Right atrium auricular region (tissue), 2 donors: ENCODE measurements around the gene ZMPSTE24. TPM values are rescaled to one million over a fixed set of nuclear protein-coding genes. Genes with fewer than 3 reads are reported as not detected.
A peak's percentile ranks its signal among the peaks of the same experiment; 100 is the strongest.

Experiments
- DNase-seq: peaks from one replicate; pipeline ENCODE4 v3.0.0-alpha.2; 2019; ENCODE audit warnings: low spot score
- H3K27ac ChIP-seq, 2 donors: fragments of 200-600 bp; sonication (generic); 1 replicate in 1 of 2; 2 replicates in 1 of 2; pipeline ENCODE4 v1.5.1; 2016 to 2019
- H3K27me3 ChIP-seq, 2 donors: fragments of 200-600 bp; sonication (generic); one replicate each; pipeline versions ENCODE4 v1.5.1 to v1.6.0; 2017 to 2019
- H3K36me3 ChIP-seq: fragments of 200-600 bp; sonication (generic); one replicate; pipeline ENCODE4 v1.5.1; 2016
- H3K4me1 ChIP-seq, 2 donors: fragments of 200-600 bp; sonication (generic); one replicate each; pipeline versions ENCODE4 v1.5.1 to v1.6.0; 2017 to 2019
- H3K4me3 ChIP-seq, 2 donors: fragments of 200-600 bp; sonication (generic); 1 replicate in 1 of 2; 2 replicates in 1 of 2; pipeline ENCODE4 v1.5.1; 2017 to 2019; ENCODE audit warnings: mild to moderate bottlenecking in 1 of 2, moderate library complexity in 1 of 2
- H3K9me3 ChIP-seq, 2 donors: fragments of 200-600 bp; sonication (generic); one replicate each; pipeline ENCODE4 v1.5.1; 2019
- CTCF ChIP-seq, 2 donors: fragments of 200-600 bp; sonication (generic); IDR thresholded peaks; one replicate each; pipeline ENCODE4 v1.5.1; 2019; ENCODE audit warnings: antibody characterized with exemption in 2 of 2
- total RNA-seq, 2 donors: library from RNA; depleted of rRNA; stranded (reverse); fragments of >200 nt; gene quantifications; one replicate each; pipeline ENCODE4 v1.1.0, GENCODE V29; 2016

Gene ZMPSTE24
- total RNA-seq, 2 donors from 2014 or later = 23.8 to 43.2 TPM

DNA sequence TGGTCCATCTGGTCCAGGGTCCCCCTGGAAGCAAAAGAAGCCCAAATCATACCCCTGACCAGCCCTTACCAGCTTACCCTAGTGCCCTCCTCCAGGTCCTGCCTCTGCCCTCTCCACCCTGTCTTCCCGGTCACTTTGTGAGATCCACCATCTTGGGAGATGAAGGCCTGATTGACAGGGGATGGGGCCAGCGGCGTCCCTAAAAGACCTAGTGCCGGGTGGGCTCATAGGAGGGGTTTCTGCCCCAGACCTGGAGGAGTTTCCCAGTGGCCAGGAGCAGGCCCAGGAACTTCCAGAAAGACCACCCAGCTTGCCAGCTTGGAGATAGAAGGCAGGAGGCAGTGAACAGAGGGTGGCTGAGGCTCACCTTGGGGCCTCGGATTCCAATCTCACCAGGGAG is 53.7 kb downstream of the ZMPSTE24 start:
- Histone ChIP-seq H3K27me3 (peaks cover 0 to 2% of the 10 kb centered on the region in 2 donors), H3K36me3 (no peaks in the 10 kb centered on the region), H3K9me3 (no peaks in the 10 kb centered on the region), H3K27ac (no peak overlapping the region), H3K4me1 (peaks cover 0 to 19% of the 10 kb centered on the region in 2 donors), H3K4me3 (no peak overlapping the region)
- TF ChIP-seq CTCF (IDR thresholded peaks at IDR 0.05) = no peak
- DNase-seq = no peak

DNA sequence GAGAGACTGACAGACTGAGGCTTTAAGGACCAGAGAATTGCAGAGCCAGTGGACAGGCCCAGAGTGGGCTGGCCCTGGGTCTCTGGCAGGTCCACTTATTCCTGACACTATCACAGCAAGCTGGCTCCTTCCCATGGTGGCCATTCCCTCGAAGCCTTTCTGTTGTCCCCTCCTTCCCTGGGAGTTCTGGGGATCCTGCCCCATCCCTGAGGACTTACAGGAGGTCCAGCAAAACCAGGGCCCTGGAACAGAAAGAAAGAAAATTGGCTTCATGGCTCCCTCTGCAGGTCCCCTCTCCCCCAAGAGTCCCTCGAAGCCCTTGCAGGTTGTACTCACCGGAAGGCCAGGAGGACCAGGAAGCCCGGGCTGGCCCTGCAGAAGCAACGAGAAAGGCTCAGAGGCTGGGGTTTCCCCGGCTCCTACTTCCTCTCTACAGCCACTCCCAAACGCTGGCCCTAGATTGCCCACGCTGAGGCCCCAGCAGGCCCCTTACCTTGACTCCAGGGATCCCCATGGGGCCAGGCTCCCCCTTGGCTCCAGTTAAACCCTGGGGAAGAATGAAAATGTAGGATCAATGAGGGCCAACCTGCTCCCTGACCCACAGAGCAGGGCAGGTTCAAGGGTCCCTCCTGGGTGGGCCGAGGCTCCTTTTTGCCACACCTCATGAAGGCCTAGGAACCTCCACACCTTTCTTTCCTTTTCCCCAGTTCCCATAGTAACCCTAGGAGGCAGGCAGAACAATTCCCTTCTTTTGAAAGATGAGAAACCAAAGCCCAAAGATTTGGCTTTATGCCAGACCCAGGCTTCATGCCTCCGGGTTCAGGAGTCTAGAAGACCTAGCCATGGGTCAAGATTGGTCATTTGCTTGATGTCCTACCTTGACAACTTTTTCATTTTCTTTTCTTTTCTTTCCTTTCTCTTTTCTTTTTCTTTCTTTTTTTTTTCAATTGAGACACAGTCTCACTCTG is 54.5 kb downstream of the ZMPSTE24 start:
- no peak overlapping the region for H3K4me3 ChIP-seq

GRCh38 chr1:40313329-40313957 is 55.4 kb downstream of the ZMPSTE24 start:
- no peak overlapping the region for H3K27ac ChIP-seq
- TF ChIP-seq CTCF (IDR thresholded peaks at IDR 0.05) = no peak
- no peak overlapping the region for H3K4me3 ChIP-seq
- no peaks in the 10 kb centered on the region for H3K36me3 ChIP-seq
- peaks cover 0 to 26% of the 10 kb centered on the region in 2 donors for H3K4me1 ChIP-seq
- no peak for DNase-seq
- H3K9me3 ChIP-seq = no peaks in the 10 kb centered on the region
- peaks cover 3 to 14% of the 10 kb centered on the region in 2 donors for H3K27me3 ChIP-seq

More for the DNA sequence above, 54.5 kb downstream of the ZMPSTE24 start:
- DNase-seq = no peak
- TF ChIP-seq CTCF (IDR thresholded peaks at IDR 0.05) = no peak
- H3K36me3 ChIP-seq = no peaks in the 10 kb centered on the region
- peaks cover 3 to 11% of the 10 kb centered on the region in 2 donors for H3K27me3 ChIP-seq
- peaks cover 0 to 26% of the 10 kb centered on the region in 2 donors for H3K4me1 ChIP-seq
- H3K9me3 ChIP-seq = no peaks in the 10 kb centered on the region
- H3K27ac ChIP-seq = no peak overlapping the region

GRCh38 chr1:40313958-40314720 is 56.1 kb downstream of the ZMPSTE24 start:
- no peaks in the 10 kb centered on the region for H3K36me3 ChIP-seq
- TF ChIP-seq CTCF (IDR thresholded peaks at IDR 0.05) = no peak
- H3K27me3 ChIP-seq = peaks cover 3 to 14% of the 10 kb centered on the region in 2 donors
- no peaks in the 10 kb centered on the region for H3K9me3 ChIP-seq
- no peak overlapping the region for H3K27ac ChIP-seq
- H3K4me3 ChIP-seq = no peak overlapping the region
- no peak for DNase-seq
- H3K4me1 ChIP-seq = peaks cover 0 to 26% of the 10 kb centered on the region in 2 donors

GRCh38 chr1:40314721-40315238 is 56.7 kb downstream of the ZMPSTE24 start:
- Histone ChIP-seq H3K27ac (no peak overlapping the region), H3K36me3 (no peaks in the 10 kb centered on the region), H3K9me3 (no peaks in the 10 kb centered on the region), H3K4me3 (peak overlapping the region in 1 of 2 donors; percentile 56), H3K27me3 (peaks cover 3 to 14% of the 10 kb centered on the region in 2 donors), H3K4me1 (peaks cover 0 to 26% of the 10 kb centered on the region in 2 donors)
- no peak for TF ChIP-seq CTCF (IDR thresholded peaks at IDR 0.05)
- DNase-seq = no peak
